ENCODE results near the gene GREB1L. TPM values are rescaled to one million over a fixed set of nuclear protein-coding genes. Genes with fewer than 3 reads are reported as not detected.
A peak's percentile ranks its signal among the peaks of the same experiment; 100 is the strongest.

The GREB1L gene
- total and polyA plus RNA-seq, 8 donors = 0.37 to 1.3 (median 0.74) TPM

GRCh38 chr18:21502661-21503060 is 260.6 kb downstream of the GREB1L start:
- H3K27ac ChIP-seq = no peak overlapping the region
- no peaks in the 10 kb centered on the region for H3K4me1 ChIP-seq
- ATAC-seq (no peak), DNase-seq (no peak)
- no peaks in the 10 kb centered on the region for H3K27me3 ChIP-seq
- H3K9me3 ChIP-seq = no peaks in the 10 kb centered on the region
- no peaks in the 10 kb centered on the region for H3K36me3 ChIP-seq
- intact Hi-C loops (cut with DNase I) = no loop called here
- H3K4me3 ChIP-seq = no peak overlapping the region
- TF ChIP-seq CTCF (IDR thresholded peaks at IDR 0.05) = no peak

DNA sequence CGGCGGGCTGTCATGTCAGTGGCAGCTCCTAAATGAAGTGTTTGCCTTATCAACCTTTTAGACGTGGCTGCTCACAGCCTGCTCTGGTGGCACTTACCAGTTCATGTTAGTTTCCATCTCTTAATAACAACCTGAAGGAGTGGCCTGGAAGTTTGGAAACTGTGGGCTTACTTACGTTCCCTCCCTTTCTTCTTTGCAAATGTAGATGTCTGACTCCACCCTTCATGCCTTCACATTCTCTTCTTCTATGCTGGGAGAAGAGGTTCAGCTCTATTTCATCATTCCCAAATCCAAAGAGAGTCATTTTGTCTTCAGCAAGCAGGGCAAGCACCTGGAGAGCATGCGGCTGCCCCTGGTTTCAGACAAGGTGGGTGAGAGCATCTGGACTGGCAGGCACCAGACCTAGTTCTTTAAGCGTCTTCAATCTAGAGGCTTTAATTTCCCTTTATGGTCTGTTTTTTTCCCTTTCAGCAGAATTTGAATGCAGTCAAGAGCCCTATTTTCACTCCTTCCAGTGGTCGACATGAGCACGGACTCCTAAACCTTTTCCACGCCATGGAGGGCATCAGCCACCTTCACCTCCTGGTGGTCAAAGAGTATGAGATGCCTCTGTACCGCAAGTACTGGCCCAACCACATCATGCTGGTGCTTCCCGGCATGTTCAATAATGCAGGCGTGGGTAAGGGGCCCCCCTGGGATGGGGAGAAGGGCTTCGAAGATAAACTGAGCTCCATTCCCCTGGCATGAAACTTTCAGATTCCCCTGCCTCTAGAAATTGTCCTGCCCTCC is 266.1 kb downstream of the GREB1L start:
- Histone ChIP-seq H3K9me3 (peaks cover 0 to 3% of the 10 kb centered on the region in 2 donors), H3K4me3 (no peak overlapping the region), H3K27me3 (no peaks in the 10 kb centered on the region), H3K4me1 (no peaks in the 10 kb centered on the region), H3K27ac (no peak overlapping the region), H3K36me3 (no peaks in the 10 kb centered on the region)
- DNase-seq (no peak), ATAC-seq (no peak)
- intact Hi-C loops (cut with DNase I) = no loop called here
- TF ChIP-seq CTCF (IDR thresholded peaks at IDR 0.05) = no peak

GRCh38 chr18:21509062-21509461 is 267.0 kb downstream of the GREB1L start:
- Histone ChIP-seq H3K4me3 (no peak overlapping the region), H3K4me1 (no peaks in the 10 kb centered on the region), H3K36me3 (peaks cover 0 to 8% of the 10 kb centered on the region in 2 donors), H3K27ac (no peak overlapping the region), H3K27me3 (no peaks in the 10 kb centered on the region), H3K9me3 (peaks cover 0 to 3% of the 10 kb centered on the region in 2 donors)
- intact Hi-C loops (cut with DNase I) = no loop called here
- ATAC-seq (no peak), DNase-seq (no peak)
- TF ChIP-seq CTCF (IDR thresholded peaks at IDR 0.05) = no peak

- intact Hi-C loops (cut with DNase I) = no loop called here
- Histone ChIP-seq H3K4me3 (no peak overlapping the region), H3K36me3 (peaks cover 0 to 14% of the 10 kb centered on the region in 2 donors), H3K27me3 (no peaks in the 10 kb centered on the region), H3K9me3 (peaks cover 0 to 3% of the 10 kb centered on the region in 2 donors), H3K27ac (no peak overlapping the region), H3K4me1 (no peaks in the 10 kb centered on the region)
- peak; percentile 38 for ATAC-seq
- no peak for TF ChIP-seq CTCF (IDR thresholded peaks at IDR 0.05)
- DNase-seq = no peak
Measured at GRCh38 chr18:21513292-21513691, 271.3 kb downstream of the GREB1L start.

DNA sequence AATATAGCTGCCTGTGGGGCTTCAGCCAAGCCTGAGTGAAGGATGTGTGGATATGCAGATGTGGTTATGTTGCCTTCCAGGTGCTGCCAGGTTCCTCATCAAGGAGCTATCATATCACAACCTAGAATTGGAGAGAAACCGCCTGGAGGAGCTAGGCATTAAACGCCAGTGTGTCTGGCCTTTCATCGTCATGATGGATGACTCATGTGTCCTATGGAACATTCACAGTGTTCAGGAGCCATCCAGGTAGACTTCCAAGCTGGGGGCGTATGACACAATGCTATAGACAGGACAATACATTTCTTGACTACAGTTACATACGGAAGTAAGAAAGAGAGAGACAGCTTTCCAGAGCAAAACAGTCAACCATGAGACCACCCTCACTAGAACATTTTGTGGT is 271.7 kb downstream of the GREB1L start:
- ATAC-seq (no peak), DNase-seq (no peak)
- Histone ChIP-seq H3K27ac (no peak overlapping the region), H3K27me3 (no peaks in the 10 kb centered on the region), H3K4me3 (no peak overlapping the region), H3K9me3 (peaks cover 0 to 3% of the 10 kb centered on the region in 2 donors), H3K36me3 (peaks cover 0 to 14% of the 10 kb centered on the region in 2 donors), H3K4me1 (no peaks in the 10 kb centered on the region)
- intact Hi-C loops (cut with DNase I) = no loop called here
- no peak for TF ChIP-seq CTCF (IDR thresholded peaks at IDR 0.05)

Data from left lung (tissue), 10 donors.